Measurements from ENCODE around the gene POLR2C. TPM values are rescaled to one million over a fixed set of nuclear protein-coding genes. Genes with fewer than 3 reads are reported as not detected.

The POLR2C gene
- total and polyA plus RNA-seq, 2 experiments from 2014 or later = 37.6 to 123 TPM

- no peak for ATAC-seq
- no peaks in the 10 kb centered on the region for H3F3A ChIP-seq (replicated peaks; ENCODE audit: low read depth)
- H2AFZ ChIP-seq = no peak overlapping the region
- H3K9me2 ChIP-seq (ENCODE audit: insufficient read depth) = no peaks in the 10 kb centered on the region
- H3K79me2 ChIP-seq (replicated peaks; ENCODE audit: insufficient read depth) = no peaks in the 10 kb centered on the region
- H3K27ac ChIP-seq (ENCODE audit: low read depth) = no peak overlapping the region
- no peak overlapping the region for H3K4me3 Mint-ChIP-seq
- no peaks in the 10 kb centered on the region for H3K9me3 Mint-ChIP-seq
- no peak overlapping the region for H3K4me3 ChIP-seq
- H3K4me1 Mint-ChIP-seq = peaks cover 14% of the 10 kb centered on the region; the same call in 2 of the 3 replicates
- peaks cover 2% of the 10 kb centered on the region; the same call in 1 of the 3 replicates for H3K36me3 Mint-ChIP-seq (ENCODE audit: low read depth)
- H3K4me1 ChIP-seq (ENCODE audit: insufficient read depth) = no peaks in the 10 kb centered on the region
- H3K4me2 ChIP-seq = no peak overlapping the region
- no peak for DNase-seq (ENCODE audit: low spot score)
- no peaks in the 10 kb centered on the region for H3K27me3 ChIP-seq (ENCODE audit: insufficient read depth)
- H3K27ac Mint-ChIP-seq = no peak overlapping the region
- peaks cover 10% of the 10 kb centered on the region for H3K27me3 Mint-ChIP-seq (ENCODE audit: insufficient read depth, low read depth, poor library complexity)
- H3K36me3 ChIP-seq (ENCODE audit: insufficient read depth) = no peaks in the 10 kb centered on the region
- H4K20me1 ChIP-seq (replicated peaks; ENCODE audit: insufficient read depth) = no peaks in the 10 kb centered on the region
- TF ChIP-seq ZNF114 (CRISPR knock-in tag; IDR thresholded peaks at IDR 0.05) (no peak), EZH2phosphoT487 (IDR thresholded peaks at IDR 0.05; ENCODE audit: unreplicated experiment) (no peak), ZNF331 (CRISPR knock-in tag; IDR thresholded peaks at IDR 0.05; ENCODE audit: low read depth) (no peak), ETS1 (IDR thresholded peaks at IDR 0.05) (no peak), JUNB (IDR thresholded peaks at IDR 0.05; ENCODE audit: unreplicated experiment) (no peak), EZH2 (IDR thresholded peaks at IDR 0.05; ENCODE audit: low read depth, unreplicated experiment) (no peak), CTCF (conservative IDR thresholded peaks at IDR 0.05; ENCODE audit: low read depth in 2 of 2) (no peak), POLR2AphosphoS5 (IDR thresholded peaks at IDR 0.05; ENCODE audit: low read depth) (no peak), STAT1 (IDR thresholded peaks at IDR 0.05; ENCODE audit: unreplicated experiment) (no peak), CREB1 (CRISPR knock-in tag; IDR thresholded peaks at IDR 0.05; ENCODE audit: low read depth) (no peak), NANOG (IDR thresholded peaks at IDR 0.05; ENCODE audit: borderline replicate concordance) (no peak)
- TF ChIP-seq, protein P1, sequence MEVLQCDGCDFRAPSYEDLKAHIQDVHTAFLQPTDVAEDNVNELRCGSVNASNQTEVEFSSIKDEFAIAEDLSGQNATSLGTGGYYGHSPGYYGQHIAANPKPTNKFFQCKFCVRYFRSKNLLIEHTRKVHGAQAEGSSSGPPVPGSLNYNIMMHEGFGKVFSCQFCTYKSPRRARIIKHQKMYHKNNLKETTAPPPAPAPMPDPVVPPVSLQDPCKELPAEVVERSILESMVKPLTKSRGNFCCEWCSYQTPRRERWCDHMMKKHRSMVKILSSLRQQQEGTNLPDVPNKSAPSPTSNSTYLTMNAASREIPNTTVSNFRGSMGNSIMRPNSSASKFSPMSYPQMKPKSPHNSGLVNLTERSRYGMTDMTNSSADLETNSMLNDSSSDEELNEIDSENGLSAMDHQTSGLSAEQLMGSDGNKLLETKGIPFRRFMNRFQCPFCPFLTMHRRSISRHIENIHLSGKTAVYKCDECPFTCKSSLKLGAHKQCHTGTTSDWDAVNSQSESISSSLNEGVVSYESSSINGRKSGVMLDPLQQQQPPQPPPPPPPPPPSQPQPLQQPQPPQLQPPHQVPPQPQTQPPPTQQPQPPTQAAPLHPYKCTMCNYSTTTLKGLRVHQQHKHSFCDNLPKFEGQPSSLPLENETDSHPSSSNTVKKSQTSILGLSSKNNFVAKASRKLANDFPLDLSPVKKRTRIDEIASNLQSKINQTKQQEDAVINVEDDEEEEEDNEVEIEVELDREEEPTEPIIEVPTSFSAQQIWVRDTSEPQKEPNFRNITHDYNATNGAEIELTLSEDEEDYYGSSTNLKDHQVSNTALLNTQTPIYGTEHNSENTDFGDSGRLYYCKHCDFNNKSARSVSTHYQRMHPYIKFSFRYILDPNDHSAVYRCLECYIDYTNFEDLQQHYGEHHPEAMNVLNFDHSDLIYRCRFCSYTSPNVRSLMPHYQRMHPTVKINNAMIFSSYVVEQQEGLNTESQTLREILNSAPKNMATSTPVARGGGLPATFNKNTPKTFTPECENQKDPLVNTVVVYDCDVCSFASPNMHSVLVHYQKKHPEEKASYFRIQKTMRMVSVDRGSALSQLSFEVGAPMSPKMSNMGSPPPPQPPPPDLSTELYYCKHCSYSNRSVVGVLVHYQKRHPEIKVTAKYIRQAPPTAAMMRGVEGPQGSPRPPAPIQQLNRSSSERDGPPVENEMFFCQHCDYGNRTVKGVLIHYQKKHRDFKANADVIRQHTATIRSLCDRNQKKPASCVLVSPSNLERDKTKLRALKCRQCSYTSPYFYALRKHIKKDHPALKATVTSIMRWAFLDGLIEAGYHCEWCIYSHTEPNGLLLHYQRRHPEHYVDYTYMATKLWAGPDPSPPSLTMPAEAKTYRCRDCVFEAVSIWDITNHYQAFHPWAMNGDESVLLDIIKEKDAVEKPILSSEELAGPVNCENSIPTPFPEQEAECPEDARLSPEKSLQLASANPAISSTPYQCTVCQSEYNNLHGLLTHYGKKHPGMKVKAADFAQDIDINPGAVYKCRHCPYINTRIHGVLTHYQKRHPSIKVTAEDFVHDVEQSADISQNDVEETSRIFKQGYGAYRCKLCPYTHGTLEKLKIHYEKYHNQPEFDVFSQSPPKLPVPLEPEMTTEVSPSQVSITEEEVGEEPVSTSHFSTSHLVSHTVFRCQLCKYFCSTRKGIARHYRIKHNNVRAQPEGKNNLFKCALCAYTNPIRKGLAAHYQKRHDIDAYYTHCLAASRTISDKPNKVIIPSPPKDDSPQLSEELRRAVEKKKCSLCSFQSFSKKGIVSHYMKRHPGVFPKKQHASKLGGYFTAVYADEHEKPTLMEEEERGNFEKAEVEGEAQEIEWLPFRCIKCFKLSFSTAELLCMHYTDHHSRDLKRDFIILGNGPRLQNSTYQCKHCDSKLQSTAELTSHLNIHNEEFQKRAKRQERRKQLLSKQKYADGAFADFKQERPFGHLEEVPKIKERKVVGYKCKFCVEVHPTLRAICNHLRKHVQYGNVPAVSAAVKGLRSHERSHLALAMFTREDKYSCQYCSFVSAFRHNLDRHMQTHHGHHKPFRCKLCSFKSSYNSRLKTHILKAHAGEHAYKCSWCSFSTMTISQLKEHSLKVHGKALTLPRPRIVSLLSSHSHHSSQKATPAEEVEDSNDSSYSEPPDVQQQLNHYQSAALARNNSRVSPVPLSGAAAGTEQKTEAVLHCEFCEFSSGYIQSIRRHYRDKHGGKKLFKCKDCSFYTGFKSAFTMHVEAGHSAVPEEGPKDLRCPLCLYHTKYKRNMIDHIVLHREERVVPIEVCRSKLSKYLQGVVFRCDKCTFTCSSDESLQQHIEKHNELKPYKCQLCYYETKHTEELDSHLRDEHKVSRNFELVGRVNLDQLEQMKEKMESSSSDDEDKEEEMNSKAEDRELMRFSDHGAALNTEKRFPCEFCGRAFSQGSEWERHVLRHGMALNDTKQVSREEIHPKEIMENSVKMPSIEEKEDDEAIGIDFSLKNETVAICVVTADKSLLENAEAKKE (CRISPR knock-in tag; IDR thresholded peaks at IDR 0.05) = no peak
- TF ChIP-seq, protein P2, sequence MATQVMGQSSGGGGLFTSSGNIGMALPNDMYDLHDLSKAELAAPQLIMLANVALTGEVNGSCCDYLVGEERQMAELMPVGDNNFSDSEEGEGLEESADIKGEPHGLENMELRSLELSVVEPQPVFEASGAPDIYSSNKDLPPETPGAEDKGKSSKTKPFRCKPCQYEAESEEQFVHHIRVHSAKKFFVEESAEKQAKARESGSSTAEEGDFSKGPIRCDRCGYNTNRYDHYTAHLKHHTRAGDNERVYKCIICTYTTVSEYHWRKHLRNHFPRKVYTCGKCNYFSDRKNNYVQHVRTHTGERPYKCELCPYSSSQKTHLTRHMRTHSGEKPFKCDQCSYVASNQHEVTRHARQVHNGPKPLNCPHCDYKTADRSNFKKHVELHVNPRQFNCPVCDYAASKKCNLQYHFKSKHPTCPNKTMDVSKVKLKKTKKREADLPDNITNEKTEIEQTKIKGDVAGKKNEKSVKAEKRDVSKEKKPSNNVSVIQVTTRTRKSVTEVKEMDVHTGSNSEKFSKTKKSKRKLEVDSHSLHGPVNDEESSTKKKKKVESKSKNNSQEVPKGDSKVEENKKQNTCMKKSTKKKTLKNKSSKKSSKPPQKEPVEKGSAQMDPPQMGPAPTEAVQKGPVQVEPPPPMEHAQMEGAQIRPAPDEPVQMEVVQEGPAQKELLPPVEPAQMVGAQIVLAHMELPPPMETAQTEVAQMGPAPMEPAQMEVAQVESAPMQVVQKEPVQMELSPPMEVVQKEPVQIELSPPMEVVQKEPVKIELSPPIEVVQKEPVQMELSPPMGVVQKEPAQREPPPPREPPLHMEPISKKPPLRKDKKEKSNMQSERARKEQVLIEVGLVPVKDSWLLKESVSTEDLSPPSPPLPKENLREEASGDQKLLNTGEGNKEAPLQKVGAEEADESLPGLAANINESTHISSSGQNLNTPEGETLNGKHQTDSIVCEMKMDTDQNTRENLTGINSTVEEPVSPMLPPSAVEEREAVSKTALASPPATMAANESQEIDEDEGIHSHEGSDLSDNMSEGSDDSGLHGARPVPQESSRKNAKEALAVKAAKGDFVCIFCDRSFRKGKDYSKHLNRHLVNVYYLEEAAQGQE (IDR thresholded peaks at IDR 0.05; ENCODE audit: unreplicated experiment) = no peak
Measured at GRCh38 chr16:57509231-57509923, 46.9 kb downstream of the POLR2C start.

Measured in GM23338 (cell line).